NCI-H345 treated with DMSO at 0.1 percent for 48 hours (cell line): Measurements from ENCODE around the gene TIMM44.
"Not testable (repeated sequence)": the region's sequence is repeated elsewhere in the genome, so short reads cannot be mapped to it uniquely, and the experiment has no call there.

ENCODE experiments used
- DNase-seq: peaks from one replicate; lab custom pipeline; 2025; ENCODE audit not compliant: unreplicated experiment; lab: John Stamatoyannopoulos, UW

The TIMM44 gene

DNA sequence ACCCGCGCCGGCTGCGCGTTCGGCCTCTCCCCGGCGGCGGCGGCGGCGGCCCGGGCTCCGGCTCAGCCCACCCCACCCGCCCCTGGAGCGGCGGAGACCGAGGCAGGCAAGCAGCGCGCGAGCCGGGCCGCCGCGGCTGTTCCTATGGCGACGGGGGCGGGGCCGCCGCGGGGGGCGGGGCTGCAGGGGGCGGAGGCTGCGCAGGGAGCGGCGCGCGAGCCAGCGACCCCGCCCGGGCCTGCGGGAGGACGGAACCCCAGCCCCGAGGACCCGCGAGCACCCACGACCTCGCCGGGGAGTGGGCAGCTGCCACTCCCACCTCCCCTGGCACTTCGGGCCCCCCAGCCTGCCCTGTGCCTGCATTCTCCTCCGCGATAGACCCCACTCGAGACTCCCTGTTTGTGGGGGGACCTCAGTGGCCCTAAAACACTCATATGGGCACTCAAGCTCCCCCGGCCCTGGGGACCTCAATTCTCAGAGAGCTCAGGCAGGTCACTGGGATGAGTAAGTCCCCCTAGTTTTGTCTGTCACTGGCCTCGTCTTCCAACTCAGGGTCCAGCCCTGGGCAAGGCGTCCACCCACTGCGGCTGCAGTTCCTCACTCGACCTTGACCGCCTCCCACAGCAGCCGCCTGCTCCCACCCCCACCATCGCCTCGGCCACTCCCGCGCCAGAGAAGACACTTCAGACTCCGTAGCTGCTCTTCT, 17.3 kb downstream of the TIMM44 start, which contains the start of gene CTXN1:
TSS of gene CTXN1 (minus strand) at position 115 of the 706 bp plus-strand sequence. CDS start 597 bp downstream, outside the sequence.
- DNase-seq, result peak; percentile 17

GRCh38 chr19:7925171-7925851, 18.2 kb downstream of the TIMM44 start:
- peak; percentile 54 for DNase-seq

DNA sequence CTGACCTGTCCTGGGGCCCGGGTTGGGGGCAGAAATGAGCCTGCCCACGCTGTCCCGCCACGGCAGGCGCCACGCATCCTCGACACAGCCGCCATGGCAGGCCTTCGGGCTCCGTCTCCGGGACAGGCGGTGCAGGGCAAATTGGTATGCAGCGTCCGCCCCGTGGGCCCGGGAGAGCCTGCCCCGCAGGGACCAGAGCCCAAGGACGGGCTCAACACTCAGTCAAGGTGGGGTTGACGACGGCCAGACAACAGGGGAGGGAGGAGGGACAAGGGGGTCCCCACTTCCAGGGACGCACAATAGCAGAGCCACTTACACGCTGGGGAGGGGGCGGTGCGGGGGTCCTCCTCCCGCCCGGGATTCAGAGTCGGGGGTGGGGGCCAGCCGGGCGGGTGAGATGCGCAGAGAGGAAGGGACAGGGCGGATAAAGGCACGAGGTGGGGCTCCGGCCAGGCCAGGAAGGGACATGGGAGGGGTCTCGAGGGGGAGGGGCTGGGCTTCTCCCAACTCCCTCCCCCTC, 18.8 kb downstream of the TIMM44 start:
- DNase-seq, result no peak

- DNase-seq, result no peak
These were observed 19.2 kb downstream of the TIMM44 start for GRCh38 chr19:7924241-7924640.

GRCh38 chr19:7923295-7924191, 19.9 kb downstream of the TIMM44 start:
- no peak for DNase-seq

- no peak for DNase-seq
These were observed 20.6 kb downstream of the TIMM44 start for GRCh38 chr19:7922836-7923195.

- no peak for DNase-seq
These were observed 21.3 kb downstream of the TIMM44 start for GRCh38 chr19:7921967-7922835.

DNA sequence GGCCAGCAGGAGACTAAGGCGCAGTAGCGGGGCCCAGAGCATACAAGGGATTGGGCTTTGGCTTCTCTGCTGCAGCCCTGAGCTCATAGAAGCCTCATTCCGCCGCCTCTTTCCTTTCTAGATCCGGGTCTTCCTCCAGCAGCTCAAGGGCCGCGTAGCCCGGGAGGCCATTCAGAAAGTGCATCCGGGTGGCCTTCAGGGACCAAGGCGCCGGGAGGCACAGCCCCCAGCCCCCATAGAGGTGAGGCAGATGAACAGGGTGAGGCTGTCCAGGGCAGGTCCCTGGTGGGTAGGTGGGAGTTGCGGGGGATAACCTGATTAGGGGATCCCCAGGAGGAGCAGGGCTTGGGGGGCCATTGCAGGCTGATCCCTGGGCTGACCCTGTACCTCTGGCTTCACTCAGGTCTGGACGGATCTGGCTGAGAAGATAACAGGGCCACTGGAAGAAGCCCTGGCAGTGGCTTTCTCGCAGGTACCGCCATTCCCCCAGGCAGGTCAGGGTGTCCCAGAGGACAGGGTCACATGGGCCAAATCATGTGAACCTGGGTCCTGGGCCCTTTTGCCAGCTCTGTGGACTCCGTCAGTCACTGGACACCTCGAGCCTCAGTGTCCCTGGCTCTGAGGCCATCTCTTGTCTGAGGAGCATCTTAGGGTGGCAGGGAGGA, 22.0 kb downstream of the TIMM44 start:
- no peak for DNase-seq

DNA sequence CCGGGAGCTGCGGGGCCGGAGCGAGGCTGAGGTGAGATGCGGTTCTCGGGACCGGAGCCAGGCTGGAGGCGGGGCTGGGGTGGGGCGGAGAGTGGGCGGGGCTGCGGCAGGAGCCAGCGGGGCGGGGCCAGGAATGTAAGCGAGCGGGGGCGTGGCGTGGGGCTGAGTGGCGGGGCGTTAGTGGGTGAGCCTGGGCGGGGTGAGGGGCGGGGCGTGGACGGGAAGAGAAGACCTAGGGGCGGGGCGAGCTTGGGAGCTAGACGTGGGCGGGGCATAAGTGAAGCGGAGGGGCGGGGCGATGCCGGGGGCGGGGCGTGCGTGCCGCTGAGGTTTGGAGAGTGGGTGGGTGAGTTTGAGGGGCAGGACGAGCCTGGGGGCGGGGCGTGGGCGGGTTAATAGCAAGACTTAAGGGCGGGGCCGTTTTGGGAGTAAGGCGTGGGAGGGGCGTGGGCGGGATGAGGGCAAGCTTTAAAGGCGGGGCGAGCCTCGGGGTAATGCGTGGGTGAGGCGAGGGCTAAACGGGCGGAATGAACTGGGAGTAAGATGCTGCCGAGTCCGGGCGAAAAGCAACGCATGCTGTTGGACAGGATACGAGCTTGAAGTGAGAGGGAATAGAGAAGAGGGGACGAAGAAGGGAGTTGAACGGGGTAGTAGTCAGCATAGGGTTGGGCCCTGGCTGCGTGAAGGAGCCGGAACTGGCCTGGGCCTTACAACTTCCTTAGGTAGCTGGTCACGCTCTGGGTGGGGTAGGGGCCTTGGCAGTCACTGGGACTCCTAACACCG, 22.8 kb downstream of the TIMM44 start:
- DNase-seq, result peak; percentile 90

- DNase-seq, result peak; percentile 84
These were observed 23.6 kb downstream of the TIMM44 start, which contains the start of gene SNAPC2 for GRCh38 chr19:7919610-7920518. Gene SNAPC2, plus strand, starts transcription at chr19:7920338. Its CDS starts 29 bp downstream, at chr19:7920367.

DNA sequence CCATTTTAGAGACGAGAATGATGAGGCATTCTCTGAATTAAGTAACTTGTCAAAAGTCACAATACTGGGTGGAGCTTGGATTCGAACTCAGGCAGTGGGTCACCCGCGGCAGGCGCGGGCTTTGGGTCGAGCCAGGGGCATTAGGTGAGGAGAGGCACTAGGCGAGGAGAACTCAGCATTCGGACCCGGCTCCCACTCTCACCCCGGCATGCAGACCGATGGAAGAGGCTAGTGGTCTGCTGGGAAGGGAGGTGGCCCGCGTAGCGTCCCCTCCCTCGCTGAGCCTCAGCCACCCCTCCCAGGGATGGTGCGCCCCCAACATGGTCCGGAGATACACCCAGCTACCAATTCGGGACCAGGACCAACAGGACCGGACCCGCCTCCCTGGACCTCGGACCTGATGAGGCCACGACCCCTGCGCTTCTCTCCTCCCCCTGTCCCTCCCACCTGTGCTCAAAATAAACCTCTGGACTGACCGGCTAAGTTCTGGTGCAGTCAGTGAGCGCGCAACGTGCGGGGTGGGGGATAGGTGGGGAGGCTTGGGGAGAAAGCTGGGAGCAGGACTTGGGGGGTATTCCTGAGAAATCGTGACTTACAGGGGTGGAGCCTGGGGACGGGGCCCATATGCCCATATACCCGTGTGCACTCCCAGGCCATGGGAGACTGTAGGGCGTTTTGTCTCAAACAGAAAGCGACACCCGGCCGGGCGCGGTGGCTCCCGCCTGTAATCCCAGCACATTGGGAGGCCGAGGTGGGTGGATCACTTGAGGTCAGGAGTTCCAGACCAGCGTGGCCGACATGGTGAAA, 24.6 kb downstream of the TIMM44 start:
- DNase-seq, result no peak

DNA sequence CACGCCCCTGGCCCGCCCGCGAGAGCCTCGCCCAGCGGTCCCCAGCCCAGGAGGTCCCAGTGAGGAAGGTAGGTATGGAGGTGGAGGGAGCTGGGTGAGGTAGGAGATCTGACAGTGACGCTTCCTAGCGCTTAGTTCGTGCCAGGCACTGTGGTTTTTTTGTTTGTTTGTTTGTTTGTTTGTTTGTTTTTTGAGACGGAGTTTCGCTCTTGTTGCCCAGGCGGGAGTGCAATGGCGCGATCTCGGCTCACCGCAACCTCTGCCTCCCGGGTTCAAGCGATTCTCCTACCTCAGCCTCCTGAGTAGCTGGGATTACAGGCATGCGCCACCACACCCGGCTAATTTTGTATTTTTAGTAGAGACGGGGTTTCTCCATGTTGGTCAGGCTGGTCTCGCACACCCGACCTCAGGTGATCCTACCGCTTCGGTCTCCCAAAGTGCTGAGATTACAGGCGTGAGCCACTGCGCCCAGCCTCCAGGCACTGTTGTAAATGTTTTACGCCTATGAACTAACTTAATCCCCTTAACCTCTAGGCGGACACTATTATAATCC, 25.3 kb downstream of the TIMM44 start:
- DNase-seq, result not testable (repeated sequence)

- peak; percentile 29 for DNase-seq
These were observed 26.0 kb downstream of the TIMM44 start for GRCh38 chr19:7917267-7918061.

DNA sequence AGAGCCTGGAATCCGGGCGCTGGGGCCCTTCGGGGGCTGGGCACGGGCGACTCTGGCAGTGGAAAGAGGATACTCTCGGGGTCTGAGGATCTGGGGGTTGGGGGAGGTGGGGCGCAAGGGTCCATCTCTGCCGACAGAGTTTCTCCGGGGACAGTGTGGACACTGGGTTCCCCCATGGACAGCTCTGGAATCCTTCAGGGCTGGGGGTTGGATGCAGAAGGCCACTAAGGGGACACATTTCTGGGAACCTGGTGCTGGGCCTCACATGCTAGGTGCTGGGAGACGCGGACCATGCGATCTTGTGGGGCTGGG, 26.6 kb downstream of the TIMM44 start:
- no peak for DNase-seq

DNA sequence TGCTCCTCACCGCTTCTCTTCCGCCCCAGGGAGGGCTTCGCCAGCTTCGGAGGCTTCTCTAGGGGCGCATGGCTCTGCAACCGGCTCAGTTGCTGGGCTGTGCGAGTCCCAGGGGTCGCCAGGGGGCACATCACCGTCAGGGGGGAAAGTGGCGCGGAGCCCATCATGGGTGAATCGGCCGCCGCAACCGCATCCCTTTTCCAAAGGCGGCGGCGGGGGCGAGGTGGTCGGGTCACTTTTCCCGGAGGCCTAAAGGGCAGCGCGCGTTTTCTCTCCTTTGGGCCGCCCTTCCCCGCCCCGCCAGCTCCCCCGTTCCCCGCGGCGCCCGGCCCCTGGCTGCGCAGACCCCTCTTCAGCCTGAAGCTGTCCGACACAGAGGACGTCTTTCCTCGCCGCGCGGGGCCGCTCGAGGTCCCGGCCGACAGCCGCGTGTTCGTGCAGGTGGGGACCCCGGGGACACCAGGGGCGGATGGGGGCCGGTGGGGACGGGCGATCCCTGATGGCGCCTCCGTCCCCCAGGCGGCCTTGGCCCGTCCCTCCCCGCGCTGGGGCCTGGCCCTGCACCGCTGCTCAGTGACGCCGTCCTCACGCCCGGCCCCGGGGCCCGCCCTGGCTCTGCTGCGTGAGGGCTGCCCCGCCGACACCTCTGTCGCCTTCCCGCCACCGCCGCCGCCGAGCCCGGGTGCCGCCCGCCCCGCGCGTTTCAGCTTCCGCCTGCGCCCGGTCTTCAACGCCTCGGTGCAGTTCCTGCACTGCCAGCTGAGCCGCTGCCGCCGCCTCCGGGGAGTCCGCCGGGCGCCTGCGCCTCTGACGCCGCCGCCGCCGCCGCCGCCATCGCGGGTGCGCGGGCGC, 27.1 kb downstream of the TIMM44 start:
- DNase-seq, result no peak
